Effector memory CD4-positive, alpha-beta T cell (primary cell): ENCODE measurements around the gene GALT.
"Not testable (repeated sequence)": the region's sequence is repeated elsewhere in the genome, so short reads cannot be mapped to it uniquely, and the experiment has no call there.

Source experiments
- DNase-seq, 3 donors: peaks; one replicate each; pipeline ENCODE4 v3.0.0-alpha.2; 2020
- H3K27ac ChIP-seq: 2 replicates; pipeline ENCODE4 v1.7.0; 2013; ENCODE audit warnings: mild to moderate bottlenecking, low read length, moderate library complexity; ENCODE audit not compliant: insufficient read depth, poor library complexity, severe bottlenecking
- H3K27me3 ChIP-seq: replicated peaks from 2 replicates; pipeline ENCODE4 v1.7.0; 2013; ENCODE audit warnings: mild to moderate bottlenecking, low read length; ENCODE audit not compliant: insufficient read depth, control insufficient read depth, poor library complexity, severe bottlenecking
- H3K36me3 ChIP-seq: 2 replicates; pipeline ENCODE4 v1.7.0; 2013; ENCODE audit warnings: mild to moderate bottlenecking, low read length, moderate library complexity; ENCODE audit not compliant: control insufficient read depth, insufficient read depth
- H3K4me1 ChIP-seq: 2 replicates; pipeline ENCODE4 v1.7.0; 2013; ENCODE audit warnings: low read length, mild to moderate bottlenecking; ENCODE audit not compliant: control insufficient read depth, insufficient read depth, poor library complexity, severe bottlenecking
- H3K4me3 ChIP-seq: 2 replicates; pipeline ENCODE4 v1.7.0; 2013; ENCODE audit warnings: low read length, low read depth, mild to moderate bottlenecking; ENCODE audit not compliant: insufficient read depth, poor library complexity, severe bottlenecking
- H3K9me3 ChIP-seq: 2 replicates; pipeline ENCODE4 v1.7.0; 2013; ENCODE audit warnings: mild to moderate bottlenecking, low read length, moderate library complexity; ENCODE audit not compliant: control insufficient read depth

GALT gene

DNA sequence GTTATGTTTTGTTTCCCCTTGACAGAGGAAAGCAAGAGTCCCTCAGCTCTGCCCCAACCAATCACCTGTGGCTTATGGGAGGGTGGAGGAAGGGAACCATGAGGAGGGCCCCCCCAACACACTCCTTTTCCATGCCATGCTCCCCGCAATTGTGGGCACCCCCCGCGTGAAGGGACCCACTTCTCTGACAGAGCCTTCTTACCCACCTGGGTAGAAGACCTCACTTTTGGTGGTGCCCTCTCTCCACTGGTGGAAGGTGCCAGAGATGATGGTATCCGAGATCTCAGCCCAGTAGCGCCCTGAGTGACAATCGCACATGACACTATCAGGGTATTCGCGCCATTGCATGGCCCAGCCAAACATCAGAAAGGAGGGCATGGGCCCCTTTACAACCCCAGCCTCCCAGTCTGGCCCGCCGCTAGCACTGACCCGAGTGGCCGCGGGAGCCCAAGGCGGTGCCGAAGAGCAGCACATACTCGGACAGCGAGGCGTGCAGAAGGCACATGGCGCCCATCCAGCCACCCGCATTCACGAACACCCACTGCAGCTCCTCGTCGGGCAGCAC, 9.6 kb upstream of the GALT start:
- Histone ChIP-seq H3K4me1 (peaks cover 31% of the 10 kb centered on the region), H3K27ac (peak overlapping the region; percentile 73), H3K36me3 (no peaks in the 10 kb centered on the region), H3K27me3 (no peaks in the 10 kb centered on the region), H3K9me3 (no peaks in the 10 kb centered on the region), H3K4me3 (peak overlapping the region; percentile 71)
- no peak for DNase-seq

DNA sequence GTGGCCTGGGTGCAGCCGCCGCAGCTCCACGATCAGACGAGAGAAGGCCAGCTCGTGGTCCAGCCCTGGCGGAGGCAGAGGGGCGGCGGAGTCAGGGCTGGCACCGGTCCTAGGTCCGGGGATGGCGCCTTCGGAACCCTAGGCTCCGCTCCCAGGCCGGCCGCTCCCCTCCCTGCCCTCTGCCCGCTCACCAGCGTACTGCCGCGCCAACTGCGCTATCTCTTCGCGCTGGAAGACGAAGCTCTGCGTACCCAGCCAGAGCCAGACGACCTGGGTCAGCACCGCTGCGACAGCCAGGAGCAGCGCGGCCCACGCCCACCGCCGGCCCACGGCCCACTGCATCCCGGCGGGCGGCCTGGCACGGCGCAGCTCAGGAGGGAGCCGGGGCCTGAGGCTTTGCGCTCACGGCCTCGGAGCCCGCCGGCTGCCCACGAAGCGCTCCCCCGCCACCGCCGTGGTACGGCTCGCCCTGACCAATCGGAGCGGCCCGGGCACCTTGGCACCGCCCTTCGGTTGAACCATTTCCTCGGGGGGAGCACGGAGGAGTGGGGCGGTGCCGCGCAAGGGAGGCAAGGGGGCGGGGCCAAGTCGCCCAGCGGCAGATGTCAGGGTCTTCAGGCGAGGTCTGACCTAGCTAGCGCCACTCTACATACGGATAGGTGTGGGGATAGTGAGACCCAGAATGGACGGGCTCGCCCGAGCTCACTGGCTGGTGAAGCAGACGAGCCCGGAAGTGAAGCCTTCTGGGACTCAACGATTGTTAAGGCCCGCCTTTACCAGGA, 8.9 kb upstream of the GALT start, which contains the start of gene SIGMAR1:
TSS of gene SIGMAR1 (minus strand) at position 432 of the 782 bp plus-strand sequence. CDS start at position 342, 90 bp downstream.
- H3K4me3 ChIP-seq = peak within 1 kb of the TSS; percentile 71
- H3K27me3 ChIP-seq = no peaks in the 10 kb centered on the region
- peak; percentile 84 to 89 (median 88) for DNase-seq
- H3K27ac ChIP-seq = peak within 1 kb of the TSS; percentile 73
- peaks cover 31% of the 10 kb centered on the region for H3K4me1 ChIP-seq
- no peaks in the 10 kb centered on the region for H3K9me3 ChIP-seq
- no peaks in the 10 kb centered on the region for H3K36me3 ChIP-seq

DNA sequence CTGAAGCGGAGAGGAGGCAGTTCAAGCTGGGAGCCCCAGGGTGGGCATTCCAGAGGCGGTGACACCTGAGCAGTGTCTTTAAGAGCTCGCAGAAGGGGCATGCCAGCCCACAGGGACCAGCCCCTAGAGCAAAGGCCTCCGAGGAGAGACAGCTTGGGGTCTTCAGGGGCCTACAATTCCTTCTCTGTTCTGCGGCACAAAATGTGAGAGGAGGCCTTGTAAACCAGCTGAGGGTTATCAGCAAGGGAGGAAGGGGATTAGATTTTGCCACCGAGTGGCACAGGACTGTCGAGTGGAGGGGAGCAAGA, 8.4 kb upstream of the GALT start:
- H3K27me3 ChIP-seq = no peaks in the 10 kb centered on the region
- H3K4me3 ChIP-seq = peak overlapping the region; percentile 71
- peaks cover 31% of the 10 kb centered on the region for H3K4me1 ChIP-seq
- peak overlapping the region; percentile 73 for H3K27ac ChIP-seq
- no peaks in the 10 kb centered on the region for H3K9me3 ChIP-seq
- no peak for DNase-seq
- H3K36me3 ChIP-seq = no peaks in the 10 kb centered on the region

DNA sequence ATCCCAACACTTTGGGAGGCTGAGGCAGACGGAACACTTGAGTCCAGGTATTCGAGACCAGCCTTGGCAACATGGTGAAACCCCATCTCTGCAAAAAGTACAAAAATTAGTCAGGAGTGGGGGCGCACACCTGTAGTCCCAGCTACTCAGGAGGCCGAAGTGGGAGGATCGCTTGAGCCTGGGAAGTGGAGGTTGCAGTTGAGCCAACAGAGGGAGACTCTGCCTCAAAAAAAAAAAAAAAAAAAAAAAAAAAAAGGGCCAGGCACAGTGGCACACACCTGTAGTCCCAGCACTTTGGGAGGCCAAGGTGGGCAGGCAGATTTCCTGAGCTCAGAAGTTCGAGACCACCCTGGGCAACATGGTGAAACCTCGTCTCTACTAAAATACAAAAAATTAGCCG, 7.2 kb upstream of the GALT start:
- H3K4me1 ChIP-seq = peaks cover 31% of the 10 kb centered on the region
- not testable (repeated sequence) for H3K4me3 ChIP-seq, H3K27ac ChIP-seq, H3K27me3 ChIP-seq, H3K9me3 ChIP-seq, DNase-seq, H3K36me3 ChIP-seq

- Histone ChIP-seq H3K36me3 (no peaks in the 10 kb centered on the region), H3K4me1 (peaks cover 16% of the 10 kb centered on the region), H3K27ac (no peak overlapping the region), H3K4me3 (no peak overlapping the region), H3K9me3 (no peaks in the 10 kb centered on the region), H3K27me3 (no peaks in the 10 kb centered on the region)
- no peak for DNase-seq
Observed at GRCh38 chr9:34642679-34643078, 3.8 kb upstream of the GALT start.

- Histone ChIP-seq H3K9me3 (no peaks in the 10 kb centered on the region), H3K4me3 (no peak overlapping the region), H3K4me1 (peaks cover 19% of the 10 kb centered on the region), H3K36me3 (peaks cover 14% of the 10 kb centered on the region), H3K27me3 (no peaks in the 10 kb centered on the region), H3K27ac (no peak overlapping the region)
- no peak for DNase-seq
Observed at GRCh38 chr9:34644766-34645314, 1.6 kb upstream of the GALT start.

GRCh38 chr9:34647084-34647403, 569 bp downstream of the GALT start:
- Histone ChIP-seq H3K9me3 (no peaks in the 10 kb centered on the region), H3K27me3 (no peaks in the 10 kb centered on the region), H3K36me3 (peaks cover 29% of the 10 kb centered on the region), H3K27ac (peak overlapping the region; percentile 79), H3K4me3 (peak overlapping the region; percentile 88), H3K4me1 (peaks cover 19% of the 10 kb centered on the region)
- DNase-seq = no peak

GRCh38 chr9:34647651-34648050, 1.2 kb downstream of the GALT start:
- Histone ChIP-seq H3K27me3 (no peaks in the 10 kb centered on the region), H3K4me3 (peak overlapping the region; percentile 88), H3K9me3 (no peaks in the 10 kb centered on the region), H3K27ac (peak overlapping the region; percentile 79), H3K4me1 (peaks cover 25% of the 10 kb centered on the region), H3K36me3 (peaks cover 29% of the 10 kb centered on the region)
- no peak for DNase-seq

- Histone ChIP-seq H3K27me3 (no peaks in the 10 kb centered on the region), H3K4me3 (no peak overlapping the region), H3K27ac (no peak overlapping the region), H3K9me3 (no peaks in the 10 kb centered on the region), H3K4me1 (peaks cover 30% of the 10 kb centered on the region), H3K36me3 (peaks cover 29% of the 10 kb centered on the region)
- no peak for DNase-seq
Observed at GRCh38 chr9:34648673-34649072, 2.2 kb downstream of the GALT start.

GRCh38 chr9:34650816-34651215, 4.3 kb downstream of the GALT start:
- peaks cover 29% of the 10 kb centered on the region for H3K36me3 ChIP-seq
- H3K4me1 ChIP-seq = peaks cover 30% of the 10 kb centered on the region
- no peaks in the 10 kb centered on the region for H3K27me3 ChIP-seq
- H3K9me3 ChIP-seq = no peaks in the 10 kb centered on the region
- no peak overlapping the region for H3K27ac ChIP-seq
- H3K4me3 ChIP-seq = no peak overlapping the region
- no peak for DNase-seq
